PC-3 (cell line): ENCODE measurements around the gene HINFP. TPM values are rescaled to one million over a fixed set of nuclear protein-coding genes. Genes with fewer than 3 reads are reported as not detected.

Experiments used
- ATAC-seq: fragments of 200-7000 bp; cut with Tn5 transposase; 2 replicates; pipeline ENCODE4 v1.9.1; 2020; ENCODE audit warnings: mild to moderate bottlenecking, moderate library complexity
- Bru-seq: library from RNA; stranded (reverse); fragments of 400-500 nt; gene quantifications from one replicate; lab custom pipeline; 2021; lab: Mats Ljungman, UMichigan
- BruChase-seq, 2 experiments: library from RNA; stranded (reverse); fragments of 400-500 nt; gene quantifications; one replicate each; lab custom pipeline; 2021; lab: Mats Ljungman, UMichigan
- BruUV-seq: library from RNA; stranded (reverse); fragments of 400-500 nt; replicated peaks from 2 replicates; lab custom pipeline; 2021; lab: Mats Ljungman, UMichigan
- CTCF ChIA-PET: fragments of 300-600 bp; sonication (Branson Sonifier 250); formaldehyde crosslinking; loops from one replicate; lab custom pipeline; 2022; ENCODE audit warnings: antibody characterized with exemption; lab: Charles Lee
- POLR2A ChIA-PET: fragments of 300-600 bp; sonication (Branson Sonifier 250); formaldehyde crosslinking; loops from one replicate; lab custom pipeline; 2022; ENCODE audit warnings: antibody characterized with exemption; ENCODE audit not compliant: unreplicated experiment; lab: Charles Lee
- DNase-seq: peaks from one replicate; pipeline ENCODE4 v3.0.0-alpha.2; 2015
- H2AFZ ChIP-seq: fragments of 300-600 bp; sonication (generic); 2 replicates; pipeline ENCODE4 v1.6.0; 2016; ENCODE audit warnings: antibody characterized with exemption, low read length
- H3F3A ChIP-seq: fragments of 300-600 bp; sonication (generic); one replicate; pipeline ENCODE4 v1.6.0; 2017; ENCODE audit warnings: antibody characterized with exemption, low read length, control low read depth, mild to moderate bottlenecking; ENCODE audit not compliant: unreplicated experiment
- H3K27ac ChIP-seq: fragments of 300-600 bp; sonication (generic); 2 replicates; pipeline ENCODE4 v1.5.1; 2016; ENCODE audit warnings: mild to moderate bottlenecking, low read length
- H3K27me3 ChIP-seq: fragments of 300-600 bp; sonication (generic); 2 replicates; pipeline ENCODE4 v1.6.1; 2016; ENCODE audit warnings: low read length, mixed read lengths
- H3K36me3 ChIP-seq: fragments of 300-600 bp; sonication (generic); 2 replicates; pipeline ENCODE4 v1.6.1; 2016; ENCODE audit warnings: low read depth, mixed run types, low read length, mixed read lengths
- H3K4me1 ChIP-seq: fragments of 300-600 bp; sonication (generic); 2 replicates; pipeline ENCODE4 v1.5.1; 2016; ENCODE audit warnings: low read length; ENCODE audit not compliant: insufficient read depth
- H3K4me2 ChIP-seq: fragments of 300-600 bp; sonication (generic); 2 replicates; pipeline ENCODE4 v1.6.0; 2016; ENCODE audit warnings: low read length
- H3K4me3 ChIP-seq: fragments of 300-600 bp; sonication (generic); 2 replicates; pipeline ENCODE4 v1.5.1; 2016; ENCODE audit warnings: mild to moderate bottlenecking, low read length, mixed read lengths
- H3K79me2 ChIP-seq: fragments of 300-600 bp; sonication (generic); 2 replicates; pipeline ENCODE4 v1.6.1; 2017; ENCODE audit warnings: low read length, mixed read lengths
- H3K9ac ChIP-seq: fragments of 300-600 bp; sonication (generic); 2 replicates; pipeline ENCODE4 v1.6.0; 2016; ENCODE audit warnings: mild to moderate bottlenecking, low read length
- H3K9me2 ChIP-seq: fragments of 300-600 bp; sonication (generic); replicated peaks from 2 replicates; pipeline ENCODE4 v1.6.1; 2016; ENCODE audit warnings: mixed run types, low read length, mixed read lengths
- H3K9me3 ChIP-seq: fragments of 300-600 bp; sonication (generic); 2 replicates; pipeline ENCODE4 v1.6.1; 2016; ENCODE audit warnings: low read length, mixed read lengths
- H4K20me1 ChIP-seq: fragments of 300-600 bp; sonication (generic); 2 replicates; pipeline ENCODE4 v1.6.1; 2016; ENCODE audit warnings: low read length, mixed read lengths
- CTCF ChIP-seq: fragments of 300-600 bp; sonication (generic); conservative IDR thresholded peaks from 2 replicates; pipeline ENCODE4 v1.5.1; 2017; ENCODE audit warnings: antibody characterized with exemption, low read depth, mild to moderate bottlenecking, low read length
- EZH2 ChIP-seq: fragments of 300-600 bp; sonication (generic); IDR thresholded peaks from one replicate; pipeline ENCODE4 v1.6.1; 2017; ENCODE audit warnings: antibody characterized with exemption, mild to moderate bottlenecking, low read length; ENCODE audit not compliant: unreplicated experiment
- EZH2phosphoT487 ChIP-seq: fragments of 300-600 bp; sonication (generic); IDR thresholded peaks from 2 replicates; pipeline ENCODE4 v1.6.1; 2018; ENCODE audit warnings: mild to moderate bottlenecking, antibody characterized with exemption, low read length, borderline replicate concordance
- intact Hi-C: fragments of 100-400 bp; cut with micrococcal nuclease; formaldehyde crosslinking; loops from 2 replicates; pipeline ENCODE4 v1.9.0; 2023
- long read RNA-seq: library from polyadenylated mRNA; unstranded; transcript quantifications from one replicate; pipeline ENCODE4 v2.0.0, GENCODE V29; 2021; ENCODE audit not compliant: unreplicated experiment
- total RNA-seq: library from RNA; depleted of rRNA; stranded (reverse); fragments of >200 nt; gene quantifications from 2 replicates; pipeline ENCODE4 v1.2.3, GENCODE V29; 2014; rRNA removed

The HINFP gene, protein sequence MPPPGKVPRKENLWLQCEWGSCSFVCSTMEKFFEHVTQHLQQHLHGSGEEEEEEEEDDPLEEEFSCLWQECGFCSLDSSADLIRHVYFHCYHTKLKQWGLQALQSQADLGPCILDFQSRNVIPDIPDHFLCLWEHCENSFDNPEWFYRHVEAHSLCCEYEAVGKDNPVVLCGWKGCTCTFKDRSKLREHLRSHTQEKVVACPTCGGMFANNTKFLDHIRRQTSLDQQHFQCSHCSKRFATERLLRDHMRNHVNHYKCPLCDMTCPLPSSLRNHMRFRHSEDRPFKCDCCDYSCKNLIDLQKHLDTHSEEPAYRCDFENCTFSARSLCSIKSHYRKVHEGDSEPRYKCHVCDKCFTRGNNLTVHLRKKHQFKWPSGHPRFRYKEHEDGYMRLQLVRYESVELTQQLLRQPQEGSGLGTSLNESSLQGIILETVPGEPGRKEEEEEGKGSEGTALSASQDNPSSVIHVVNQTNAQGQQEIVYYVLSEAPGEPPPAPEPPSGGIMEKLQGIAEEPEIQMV
- total RNA-seq (14.7 and 24.7 TPM in 2 replicates), Bru-seq, nascent RNA (percentile 79 among the genes with signal in this experiment), BruChase-seq, experiment 1, labeled RNA remaining after a 6-hour chase (percentile 85 among the genes with signal in this experiment), BruChase-seq, experiment 2, labeled RNA remaining after a 2-hour chase (percentile 84 among the genes with signal in this experiment)
- long read RNA-seq, transcript HINFP-201 (10 exons, 3,163 nt) = major isoform, 11 of 48 reads
- long read RNA-seq, partial matches to known transcripts = 17 of 48 reads
- long read RNA-seq, other reads (novel, unspliced or antisense) = 20 of 48 reads

GRCh38 chr11:119121008-119121810 is at the start of gene HINFP:
Gene HINFP, plus strand, starts transcription at chr11:119121580. Its CDS starts 5,365 bp downstream, at chr11:119126945.
- Histone ChIP-seq H3K9me2 (no peaks in the 10 kb centered on the region), H3K4me3 (peak within 1 kb of the TSS; percentile 91), H4K20me1 (no peaks in the 10 kb centered on the region), H3K4me1 (peaks cover 15% of the 10 kb centered on the region), H3K27ac (peak within 1 kb of the TSS; percentile 35), H3K4me2 (peak within 1 kb of the TSS; percentile 95), H3K36me3 (peaks cover 8% of the 10 kb centered on the region; the same call in 1 of the 2 replicates), H2AFZ (peak within 1 kb of the TSS; percentile 93), H3F3A (no peaks in the 10 kb centered on the region), H3K9ac (peak within 1 kb of the TSS; percentile 85), H3K79me2 (peaks cover 29% of the 10 kb centered on the region), H3K9me3 (no peaks in the 10 kb centered on the region), H3K27me3 (no peaks in the 10 kb centered on the region)
- intact Hi-C loops = loop anchor here (1.0 to 2.0 kb wide), 2 partner anchors 13 to 20 kb away; partner anchors contain the start of gene DPAGT1
- ATAC-seq (peak; percentile 96), DNase-seq (peak; percentile 100)
- ChIA-PET CTCF (interaction anchor here (0.6 to 1.1 kb wide), 4 partner anchors 19 to 260 kb away, joined by 3 to 8 read pairs (median 4); partner anchors contain the start of gene DPAGT1), POLR2A (interaction anchor here (0.5 to 1.3 kb wide), 7 partner anchors 14 to 195 kb away, joined by 3 to 14 read pairs (median 5); partner anchors contain the start of genes BCL9L, C2CD2L and DPAGT1)
- BruUV-seq = no TSS peak
- TF ChIP-seq CTCF (no peak), EZH2phosphoT487 (no peak), EZH2 (no peak)

GRCh38 chr11:119077839-119078238 is 43.5 kb upstream of the HINFP start:
- CTCF ChIA-PET = no interaction called here
- H3F3A ChIP-seq = no peaks in the 10 kb centered on the region
- POLR2A ChIA-PET = no interaction called here
- TF ChIP-seq CTCF (no peak), EZH2phosphoT487 (no peak), EZH2 (no peak)
- intact Hi-C loops = no loop called here
- no peaks in the 10 kb centered on the region for H3K9me3 ChIP-seq
- H3K4me3 ChIP-seq = no peak overlapping the region
- H2AFZ ChIP-seq = no peak overlapping the region
- H4K20me1 ChIP-seq = no peaks in the 10 kb centered on the region
- peaks cover 63% of the 10 kb centered on the region for H3K36me3 ChIP-seq
- H3K9ac ChIP-seq = no peak overlapping the region
- no peak overlapping the region for H3K4me2 ChIP-seq
- BruUV-seq = no TSS peak
- no peak overlapping the region for H3K27ac ChIP-seq
- H3K79me2 ChIP-seq = no peaks in the 10 kb centered on the region
- H3K27me3 ChIP-seq = no peaks in the 10 kb centered on the region
- H3K9me2 ChIP-seq = no peaks in the 10 kb centered on the region
- no peaks in the 10 kb centered on the region for H3K4me1 ChIP-seq
- DNase-seq = no peak
- no peak for ATAC-seq
